SK-N-SH treated with all-trans-retinoic acid at 6 μM for 48 hours (cell line): ENCODE measurements around the gene LARGE1.

Experiments
- TCF4 ChIP-seq: fragments of 250-450 bp; sonication (Bioruptor Pico); IDR thresholded peaks from 2 replicates; pipeline ENCODE4 v1.8.0; 2021; ENCODE audit warnings: mild to moderate bottlenecking, moderate library complexity, borderline replicate concordance
- ZFP30 ChIP-seq: fragments of 450-650 bp; formaldehyde crosslinking; IDR thresholded peaks from 2 replicates; pipeline ENCODE4 v1.5.0; 2022; ENCODE audit warnings: mild to moderate bottlenecking, moderate library complexity

GRCh38 chr22:33851240-33851639, 69.0 kb downstream of the LARGE1 start:
- TF ChIP-seq ZFP30 (CRISPR knock-in tag) (no peak), TCF4 (CRISPR knock-in tag) (no peak)
